Measurements from ENCODE around the gene DHX58. TPM values are rescaled to one million over a fixed set of nuclear protein-coding genes. Genes with fewer than 3 reads are reported as not detected.

DHX58 gene
- total RNA-seq, 1 experiment from 2014 or later: 9.7 TPM

- H3K27me3 ChIP-seq (ENCODE audit: control insufficient read depth, insufficient read depth, low read length): no peaks in the 10 kb centered on the region
- in situ Hi-C loops (cut with HindIII; ENCODE audit: low pct_unique_long_range_greater_than_20kb, low sequenced_read_pairs): no loop called here
- H3K36me3 ChIP-seq (ENCODE audit: control insufficient read depth, insufficient read depth, low read length): peaks cover 2% of the 10 kb centered on the region; the same call in 1 of the 2 replicates
- no peaks in the 10 kb centered on the region for H3K9me3 ChIP-seq (ENCODE audit: control insufficient read depth, insufficient read depth, low read depth, low read length)
- intact Hi-C loops (cut with micrococcal nuclease; ENCODE audit: unreplicated experiment): no loop called here
- H3K4me3 ChIP-seq (ENCODE audit: low read depth in 2 of 2, low read length in 2 of 2): no peak overlapping the region
- no peak for ATAC-seq
- CTCF ChIA-PET: no interaction called here
- POLR2A ChIA-PET: no interaction called here
- H3K4me1 ChIP-seq (ENCODE audit: control insufficient read depth, insufficient read depth, low read length): peaks cover 6% of the 10 kb centered on the region
- TF ChIP-seq TCF7L2 (IDR thresholded peaks at IDR 0.05; ENCODE audit: low read depth, low read length) (no peak), SIN3A (IDR thresholded peaks at IDR 0.05; ENCODE audit: borderline replicate concordance, insufficient read depth, low read depth, low read length) (no peak), CTCF (IDR thresholded peaks at IDR 0.05) (no peak; the same call in 1 of the 2 replicates), REST (IDR thresholded peaks at IDR 0.05; ENCODE audit: insufficient read depth in 1 of 2, low read depth in 2 of 2, low read length in 1 of 2) (no peak), POLR2AphosphoS5 (IDR thresholded peaks at IDR 0.05; ENCODE audit: low read depth, low read length) (no peak)
- no TSS peak for BruUV-seq (replicated peaks)
- no peak overlapping the region for H3K27ac ChIP-seq (ENCODE audit: low read length)
- no peak for DNase-seq (ENCODE audit: low read depth, low spot score)
Observed at GRCh38 chr17:42130310-42130936, 17.9 kb upstream of the DHX58 start.

GRCh38 chr17:42129109-42129837 lies 16.8 kb upstream of the DHX58 start:
- H3K4me1 ChIP-seq (ENCODE audit: control insufficient read depth, insufficient read depth, low read length): peaks cover 2% of the 10 kb centered on the region; the same call in 1 of the 2 replicates
- ATAC-seq: no peak
- no peak for DNase-seq (ENCODE audit: low read depth, low spot score)
- in situ Hi-C loops (cut with HindIII; ENCODE audit: low pct_unique_long_range_greater_than_20kb, low sequenced_read_pairs) (no loop called here), intact Hi-C loops (cut with micrococcal nuclease; ENCODE audit: unreplicated experiment) (no loop called here)
- no peak overlapping the region for H3K4me3 ChIP-seq (ENCODE audit: low read depth in 2 of 2, low read length in 2 of 2)
- ChIA-PET CTCF (no interaction called here), POLR2A (no interaction called here)
- peaks cover 2% of the 10 kb centered on the region; the same call in 1 of the 2 replicates for H3K36me3 ChIP-seq (ENCODE audit: control insufficient read depth, insufficient read depth, low read length)
- TF ChIP-seq SIN3A (IDR thresholded peaks at IDR 0.05; ENCODE audit: borderline replicate concordance, insufficient read depth, low read depth, low read length) (no peak), REST (IDR thresholded peaks at IDR 0.05; ENCODE audit: insufficient read depth in 1 of 2, low read depth in 2 of 2, low read length in 1 of 2) (no peak), POLR2AphosphoS5 (IDR thresholded peaks at IDR 0.05; ENCODE audit: low read depth, low read length) (no peak)
- H3K27ac ChIP-seq (ENCODE audit: low read length): no peak overlapping the region
- no peaks in the 10 kb centered on the region for H3K9me3 ChIP-seq (ENCODE audit: control insufficient read depth, insufficient read depth, low read depth, low read length)
- H3K27me3 ChIP-seq (ENCODE audit: control insufficient read depth, insufficient read depth, low read length): no peaks in the 10 kb centered on the region
- no TSS peak for BruUV-seq (replicated peaks)
